ENCODE data around the gene MUC4.

- no peak for TF ChIP-seq CREB1 (IDR thresholded peaks at IDR 0.05)
- TF ChIP-seq CREB1 (CRISPR knock-in tag; IDR thresholded peaks at IDR 0.05), result no peak
- TF ChIP-seq MAFF (IDR thresholded peaks at IDR 0.05; ENCODE audit: low read length), result no peak
- no peak for TF ChIP-seq ZC3H4 (CRISPR knock-in tag; IDR thresholded peaks at IDR 0.05; ENCODE audit: borderline replicate concordance)
- TF ChIP-seq BRF2 (IDR thresholded peaks at IDR 0.05; ENCODE audit: borderline replicate concordance, insufficient read depth, insufficient read length), result no peak
- no peak for TF ChIP-seq PREB (CRISPR knock-in tag; IDR thresholded peaks at IDR 0.05)
- no peak for TF ChIP-seq HMGXB4 (CRISPR knock-in tag; IDR thresholded peaks at IDR 0.05)
- TF ChIP-seq MLX (CRISPR knock-in tag; conservative IDR thresholded peaks at IDR 0.05), result no peak
- TF ChIP-seq ELF1 (tag; IDR thresholded peaks at IDR 0.05), result no peak
- TF ChIP-seq ZNF561 (CRISPR knock-in tag; conservative IDR thresholded peaks at IDR 0.05), result no peak
- TF ChIP-seq POLR2A (conservative IDR thresholded peaks at IDR 0.05), result no peak
- TF ChIP-seq NCOR1 (IDR thresholded peaks at IDR 0.05), result no peak
Observed at GRCh38 chr3:195853036-195853435, 41.3 kb upstream of the MUC4 start.

Data from K562 (cell line).